IPS-18c (cell line): ENCODE results near the gene IKZF1.

Source experiments
- H3K4me3 ChIP-seq: 2 replicates; pipeline ENCODE4 v1.7.0; 2013; ENCODE audit warnings: low read depth, mild to moderate bottlenecking, low read length, moderate library complexity; ENCODE audit not compliant: insufficient read depth
- H3K9me3 ChIP-seq: one replicate; pipeline ENCODE4 v1.6.1; 2013; ENCODE audit warnings: mild to moderate bottlenecking, low read length, moderate library complexity; ENCODE audit not compliant: control insufficient read depth, insufficient read depth

The IKZF1 gene

GRCh38 chr7:50404392-50404791 is 99.9 kb downstream of the IKZF1 start:
- no peak overlapping the region for H3K4me3 ChIP-seq

GRCh38 chr7:50405221-50405620 is 100.7 kb downstream of the IKZF1 start:
- H3K9me3 ChIP-seq, result no peaks in the 10 kb centered on the region

More at GRCh38 chr7:50404392-50404791, 99.9 kb downstream of the IKZF1 start:
- no peaks in the 10 kb centered on the region for H3K9me3 ChIP-seq

GRCh38 chr7:50406935-50407334 is 102.4 kb downstream of the IKZF1 start:
- no peaks in the 10 kb centered on the region for H3K9me3 ChIP-seq

More at GRCh38 chr7:50405221-50405620, 100.7 kb downstream of the IKZF1 start:
- H3K4me3 ChIP-seq, result no peak overlapping the region

GRCh38 chr7:50409856-50410745 is 105.6 kb downstream of the IKZF1 start:
- H3K9me3 ChIP-seq, result no peaks in the 10 kb centered on the region
- H3K4me3 ChIP-seq, result no peak overlapping the region

More at GRCh38 chr7:50406935-50407334, 102.4 kb downstream of the IKZF1 start:
- no peak overlapping the region for H3K4me3 ChIP-seq

- Histone ChIP-seq H3K9me3 (no peaks in the 10 kb centered on the region), H3K4me3 (no peak overlapping the region)
These were observed 106.8 kb downstream of the IKZF1 start for GRCh38 chr7:50411332-50411731.

- no peaks in the 10 kb centered on the region for H3K9me3 ChIP-seq
- no peak overlapping the region for H3K4me3 ChIP-seq
These were observed 108.5 kb downstream of the IKZF1 start for GRCh38 chr7:50412973-50413372.

- H3K9me3 ChIP-seq, result no peaks in the 10 kb centered on the region
- no peak overlapping the region; the same call in 1 of the 2 replicates for H3K4me3 ChIP-seq
These were observed 109.0 kb downstream of the IKZF1 start for GRCh38 chr7:50413561-50413960.

- Histone ChIP-seq H3K9me3 (no peaks in the 10 kb centered on the region), H3K4me3 (no peak overlapping the region)
These were observed 111.4 kb downstream of the IKZF1 start for GRCh38 chr7:50415844-50416364.

GRCh38 chr7:50416527-50417182 is 112.1 kb downstream of the IKZF1 start:
- Histone ChIP-seq H3K4me3 (no peak overlapping the region), H3K9me3 (no peaks in the 10 kb centered on the region)

GRCh38 chr7:50418086-50418515 is 113.6 kb downstream of the IKZF1 start:
- no peak overlapping the region for H3K4me3 ChIP-seq
- no peaks in the 10 kb centered on the region for H3K9me3 ChIP-seq

- Histone ChIP-seq H3K4me3 (no peak overlapping the region), H3K9me3 (no peaks in the 10 kb centered on the region)
These were observed 114.2 kb downstream of the IKZF1 start for GRCh38 chr7:50418526-50419290.

GRCh38 chr7:50421043-50421442 is 116.5 kb downstream of the IKZF1 start:
- no peaks in the 10 kb centered on the region for H3K9me3 ChIP-seq
- H3K4me3 ChIP-seq, result no peak overlapping the region

- no peak overlapping the region for H3K4me3 ChIP-seq
- H3K9me3 ChIP-seq, result no peaks in the 10 kb centered on the region
These were observed 118.3 kb downstream of the IKZF1 start for GRCh38 chr7:50422858-50423257.

GRCh38 chr7:50423860-50424259 is 119.3 kb downstream of the IKZF1 start:
- no peak overlapping the region for H3K4me3 ChIP-seq
- no peaks in the 10 kb centered on the region for H3K9me3 ChIP-seq

GRCh38 chr7:50425318-50425717 is 120.8 kb downstream of the IKZF1 start:
- no peaks in the 10 kb centered on the region for H3K9me3 ChIP-seq
- no peak overlapping the region for H3K4me3 ChIP-seq

- H3K9me3 ChIP-seq, result no peaks in the 10 kb centered on the region
- no peak overlapping the region for H3K4me3 ChIP-seq
These were observed 121.9 kb downstream of the IKZF1 start for GRCh38 chr7:50426280-50427045.

- Histone ChIP-seq H3K9me3 (no peaks in the 10 kb centered on the region), H3K4me3 (no peak overlapping the region)
These were observed 123.0 kb downstream of the IKZF1 start for GRCh38 chr7:50427518-50427917.
